HK-2 (cell line): ENCODE results near the gene NPIPB6.
A peak's percentile ranks its signal among the peaks of the same experiment; 100 is the strongest.

Source experiments
- DNase-seq: peaks from one replicate; pipeline ENCODE4 v3.0.0-alpha.2; 2018; ENCODE audit not compliant: unreplicated experiment

NPIPB6 gene

GRCh38 chr16:28300327-28300726 is 63.0 kb downstream of the NPIPB6 start:
- DNase-seq = no peak

GRCh38 chr16:28298511-28298878 is 64.8 kb downstream of the NPIPB6 start:
- DNase-seq = no peak

- DNase-seq = no peak
These were observed 65.4 kb downstream of the NPIPB6 start for GRCh38 chr16:28297784-28298510.

- no peak for DNase-seq
These were observed 66.0 kb downstream of the NPIPB6 start for GRCh38 chr16:28297308-28297707.

GRCh38 chr16:28295276-28295675 is 68.0 kb downstream of the NPIPB6 start:
- no peak for DNase-seq

- no peak for DNase-seq
These were observed 69.1 kb downstream of the NPIPB6 start for GRCh38 chr16:28294201-28294600.

GRCh38 chr16:28293601-28293960 is 69.7 kb downstream of the NPIPB6 start:
- DNase-seq = no peak

- peak; percentile 17 for DNase-seq
These were observed 70.3 kb downstream of the NPIPB6 start for GRCh38 chr16:28292731-28293600.
